ENCODE results near the gene RET. TPM values are rescaled to one million over a fixed set of nuclear protein-coding genes. Genes with fewer than 3 reads are reported as not detected.
A peak's percentile ranks its signal among the peaks of the same experiment; 100 is the strongest.

RET gene
- total and polyA plus RNA-seq, 9 donors: 0.12 to 1.6 (median 0.75) TPM

GRCh38 chr10:43121444-43121843, 44.6 kb downstream of the RET start:
- DNase-seq: peak in 3 of 5 donors; percentile 7 to 15 (median 14)
- Histone ChIP-seq H3K4me3 (no peak overlapping the region), H3K27me3 (no peaks in the 10 kb centered on the region), H3K36me3 (no peaks in the 10 kb centered on the region), H3K9me3 (no peaks in the 10 kb centered on the region), H3K4me1 (ENCODE audit: insufficient read depth) (no peaks in the 10 kb centered on the region), H3K27ac (no peak overlapping the region)
- intact Hi-C loops (cut with DNase I): no loop called here
- 91 to 100% (median 93%) methylated on average over 1 of the region's 1 CpG for WGBS, 3 donors
- TF ChIP-seq CTCF (IDR thresholded peaks at IDR 0.05): no peak
- no peak for TF ChIP-seq EP300 (IDR thresholded peaks at IDR 0.05)
- no peak for TF ChIP-seq POLR2A (IDR thresholded peaks at IDR 0.05)

DNA sequence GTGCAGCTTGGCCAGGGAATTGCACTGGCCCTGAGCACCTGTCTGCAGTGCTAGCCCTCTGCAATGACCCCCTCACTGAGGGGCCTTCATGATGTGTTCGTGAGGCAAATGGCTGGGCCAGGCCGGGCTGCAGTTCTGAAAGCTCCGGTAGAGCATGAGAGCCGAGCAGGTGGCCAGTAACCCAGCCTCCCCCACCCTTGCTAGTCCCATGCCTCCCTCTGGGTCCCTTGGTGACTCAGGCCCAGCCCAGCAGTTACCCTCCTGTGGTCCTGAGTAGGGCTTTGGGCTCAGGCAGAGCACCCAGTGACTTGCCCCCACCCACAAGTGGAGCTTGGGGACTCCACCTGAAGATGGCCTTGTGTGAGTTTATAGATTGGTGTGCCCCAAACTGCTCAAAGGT, 45.2 kb downstream of the RET start:
- no peak for TF ChIP-seq CTCF (IDR thresholded peaks at IDR 0.05)

DNA sequence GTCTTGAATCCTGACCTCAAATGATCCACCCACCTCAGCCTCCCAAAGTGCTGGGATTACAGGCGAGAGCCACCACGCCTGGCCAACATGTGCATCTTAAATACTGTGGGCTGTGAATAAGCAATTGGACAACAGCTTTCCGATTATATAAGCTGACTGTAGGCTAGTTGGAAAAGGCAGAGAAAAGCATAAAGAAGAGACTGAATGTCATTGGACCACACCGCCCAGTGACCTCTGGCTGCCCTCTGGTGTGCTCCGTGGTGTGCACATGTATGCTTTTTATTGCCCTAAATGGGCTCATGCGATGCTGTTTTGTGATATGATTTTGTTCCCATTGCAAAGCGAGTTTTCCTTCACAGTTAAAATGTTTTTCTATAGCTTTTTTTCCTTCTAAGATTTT, 46.0 kb downstream of the RET start:
- no peaks in the 10 kb centered on the region for H3K27me3 ChIP-seq
- H3K4me3 ChIP-seq: no peak overlapping the region
- intact Hi-C loops (cut with DNase I): no loop called here
- H3K9me3 ChIP-seq: no peaks in the 10 kb centered on the region
- TF ChIP-seq EP300 (IDR thresholded peaks at IDR 0.05) (no peak), POLR2A (IDR thresholded peaks at IDR 0.05) (no peak), CTCF (IDR thresholded peaks at IDR 0.05) (no peak)
- no peak overlapping the region for H3K27ac ChIP-seq
- 89 to 95% (median 94%) methylated on average over 7 of the region's 7 CpGs for WGBS, 3 donors
- no peak for DNase-seq
- H3K36me3 ChIP-seq: no peaks in the 10 kb centered on the region
- H3K4me1 ChIP-seq (ENCODE audit: insufficient read depth): no peaks in the 10 kb centered on the region

More for the DNA sequence above, 45.2 kb downstream of the RET start:
- peak in 1 of 5 donors; percentile 6 for DNase-seq
- no peak overlapping the region for H3K4me3 ChIP-seq
- no peaks in the 10 kb centered on the region for H3K9me3 ChIP-seq
- intact Hi-C loops (cut with DNase I): no loop called here
- H3K36me3 ChIP-seq: no peaks in the 10 kb centered on the region
- no peaks in the 10 kb centered on the region for H3K27me3 ChIP-seq
- H3K27ac ChIP-seq: no peak overlapping the region
- no peaks in the 10 kb centered on the region for H3K4me1 ChIP-seq (ENCODE audit: insufficient read depth)
- 90 to 95% (median 94%) methylated on average over 4 of the region's 4 CpGs for WGBS, 3 donors

DNA sequence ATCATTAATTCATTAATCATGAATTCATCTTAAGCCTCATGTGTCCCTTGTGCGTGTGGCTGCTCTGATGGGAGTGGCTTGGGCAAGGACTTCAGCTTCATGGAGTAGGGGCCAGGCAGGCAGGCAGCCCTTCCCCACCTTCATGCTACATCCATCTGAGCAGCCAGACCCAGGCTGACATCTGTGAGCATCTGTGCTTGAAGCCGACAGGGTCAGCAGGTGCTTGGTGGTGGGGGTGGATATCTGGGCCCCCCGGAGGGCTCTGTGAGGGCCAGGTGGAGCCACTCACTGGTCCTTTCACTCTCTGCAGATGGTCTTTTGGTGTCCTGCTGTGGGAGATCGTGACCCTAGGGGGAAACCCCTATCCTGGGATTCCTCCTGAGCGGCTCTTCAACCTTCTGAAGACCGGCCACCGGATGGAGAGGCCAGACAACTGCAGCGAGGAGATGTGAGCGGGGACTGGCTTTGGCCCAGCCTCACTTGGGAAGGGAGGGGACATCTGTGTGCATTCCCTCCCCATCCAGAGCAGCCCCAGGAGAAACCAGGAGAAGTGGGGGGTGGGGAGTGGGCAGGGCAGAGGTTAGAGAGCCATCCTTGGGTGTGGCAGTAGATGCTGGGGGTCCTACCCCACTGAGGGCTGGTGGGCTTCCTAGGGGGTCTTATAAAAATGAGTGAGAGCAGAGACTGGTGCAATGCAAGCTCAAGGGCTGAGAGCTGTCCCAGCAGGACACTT, 46.7 kb downstream of the RET start:
- Histone ChIP-seq H3K27me3 (no peaks in the 10 kb centered on the region), H3K4me3 (no peak overlapping the region), H3K36me3 (no peaks in the 10 kb centered on the region), H3K9me3 (no peaks in the 10 kb centered on the region), H3K4me1 (ENCODE audit: insufficient read depth) (no peaks in the 10 kb centered on the region), H3K27ac (no peak overlapping the region)
- WGBS, 3 donors: 74 to 80% (median 75%) methylated on average over 8 to 9 of the region's 9 CpGs
- TF ChIP-seq CTCF (IDR thresholded peaks at IDR 0.05): no peak
- intact Hi-C loops (cut with DNase I): no loop called here
- DNase-seq: peak in 2 of 5 donors; percentile 2 to 6

Data from ovary (tissue), 9 donors.